Activated naive CD4-positive, alpha-beta T cell treated with Interleukin-2 at 50 U/mL for 16 hours (primary cell): ENCODE results near the gene HSBP1L1.

ENCODE experiments used
- DNase-seq: peaks from one replicate; pipeline ENCODE4 v3.0.0-alpha.2; 2020

Gene HSBP1L1

GRCh38 chr18:79964330-79965118, at the start of gene HSBP1L1:
Gene HSBP1L1, plus strand, starts transcription at chr18:79964643. Its CDS starts 93 bp downstream, at chr18:79964736.
- peak; percentile 63 for DNase-seq

- DNase-seq: no peak
Observed at GRCh38 chr18:79915161-79916127, 49.0 kb upstream of the HSBP1L1 start.

GRCh38 chr18:79916128-79916494, 48.3 kb upstream of the HSBP1L1 start:
- DNase-seq: no peak

GRCh38 chr18:79916546-79917168, 47.8 kb upstream of the HSBP1L1 start:
- no peak for DNase-seq

GRCh38 chr18:79917169-79917852, 47.1 kb upstream of the HSBP1L1 start:
- no peak for DNase-seq

GRCh38 chr18:79917853-79918614, 46.4 kb upstream of the HSBP1L1 start:
- no peak for DNase-seq

- DNase-seq: no peak
Observed at GRCh38 chr18:79918615-79919011, 45.8 kb upstream of the HSBP1L1 start.

- DNase-seq: no peak
Observed at GRCh38 chr18:79919089-79919488, 45.4 kb upstream of the HSBP1L1 start.

GRCh38 chr18:79921984-79922965, 42.2 kb upstream of the HSBP1L1 start:
- no peak for DNase-seq

GRCh38 chr18:79922971-79923411, 41.5 kb upstream of the HSBP1L1 start:
- no peak for DNase-seq

GRCh38 chr18:79923896-79924585, 40.4 kb upstream of the HSBP1L1 start:
- no peak for DNase-seq

- no peak for DNase-seq
Observed at GRCh38 chr18:79924814-79925731, 39.4 kb upstream of the HSBP1L1 start.

- no peak for DNase-seq
Observed at GRCh38 chr18:79926306-79926705, 38.1 kb upstream of the HSBP1L1 start.

- DNase-seq: no peak
Observed at GRCh38 chr18:79926715-79927606, 37.5 kb upstream of the HSBP1L1 start.

- no peak for DNase-seq
Observed at GRCh38 chr18:79927607-79928562, 36.6 kb upstream of the HSBP1L1 start.

GRCh38 chr18:79928563-79928960, 35.9 kb upstream of the HSBP1L1 start:
- no peak for DNase-seq
